Superior temporal gyrus (tissue), 1 donor: ENCODE measurements around the gene SMYD1.

Experiments used
- DNase-seq: peaks from one replicate; pipeline ENCODE4 v3.0.0-alpha.2; 2016; ENCODE audit errors: extremely low spot score

Gene SMYD1

GRCh38 chr2:88087073-88087472 lies 19.4 kb downstream of the SMYD1 start:
- DNase-seq = no peak

DNA sequence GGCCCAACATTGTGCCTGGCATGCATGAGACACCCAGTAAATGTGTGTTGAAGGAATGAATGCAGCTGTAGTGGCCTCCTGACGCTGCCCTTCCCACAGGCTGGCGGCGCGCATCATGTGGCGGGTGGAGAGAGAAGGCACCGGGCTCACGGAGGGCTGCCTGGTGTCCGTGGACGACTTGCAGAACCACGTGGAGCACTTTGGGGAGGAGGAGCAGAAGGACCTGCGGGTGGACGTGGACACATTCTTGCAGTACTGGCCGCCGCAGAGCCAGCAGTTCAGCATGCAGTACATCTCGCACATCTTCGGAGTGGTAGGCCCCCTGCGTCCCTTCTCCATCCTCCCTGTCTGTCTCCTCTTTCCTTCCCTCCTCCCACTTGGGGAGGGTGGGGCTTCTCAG lies 20.1 kb downstream of the SMYD1 start:
- DNase-seq = no peak

DNA sequence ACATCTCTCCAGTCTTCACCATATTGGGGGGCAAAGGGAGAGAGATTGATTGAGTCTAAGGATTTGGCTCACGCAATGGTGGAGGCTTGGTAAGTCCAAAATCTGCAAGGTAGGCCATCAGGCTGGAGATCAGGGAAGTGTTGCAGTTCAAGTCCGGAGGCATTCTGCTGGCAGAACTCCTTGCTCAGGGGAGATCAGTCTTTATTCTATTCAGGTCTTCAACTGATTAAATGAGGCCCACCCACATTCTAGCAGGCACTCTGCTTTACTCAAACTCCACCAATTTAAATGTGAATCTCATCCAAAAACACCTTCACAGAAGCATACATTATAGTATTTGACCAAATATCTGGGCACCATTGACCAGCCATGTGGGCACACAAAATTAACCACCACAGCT lies 21.4 kb downstream of the SMYD1 start:
- no peak for DNase-seq

DNA sequence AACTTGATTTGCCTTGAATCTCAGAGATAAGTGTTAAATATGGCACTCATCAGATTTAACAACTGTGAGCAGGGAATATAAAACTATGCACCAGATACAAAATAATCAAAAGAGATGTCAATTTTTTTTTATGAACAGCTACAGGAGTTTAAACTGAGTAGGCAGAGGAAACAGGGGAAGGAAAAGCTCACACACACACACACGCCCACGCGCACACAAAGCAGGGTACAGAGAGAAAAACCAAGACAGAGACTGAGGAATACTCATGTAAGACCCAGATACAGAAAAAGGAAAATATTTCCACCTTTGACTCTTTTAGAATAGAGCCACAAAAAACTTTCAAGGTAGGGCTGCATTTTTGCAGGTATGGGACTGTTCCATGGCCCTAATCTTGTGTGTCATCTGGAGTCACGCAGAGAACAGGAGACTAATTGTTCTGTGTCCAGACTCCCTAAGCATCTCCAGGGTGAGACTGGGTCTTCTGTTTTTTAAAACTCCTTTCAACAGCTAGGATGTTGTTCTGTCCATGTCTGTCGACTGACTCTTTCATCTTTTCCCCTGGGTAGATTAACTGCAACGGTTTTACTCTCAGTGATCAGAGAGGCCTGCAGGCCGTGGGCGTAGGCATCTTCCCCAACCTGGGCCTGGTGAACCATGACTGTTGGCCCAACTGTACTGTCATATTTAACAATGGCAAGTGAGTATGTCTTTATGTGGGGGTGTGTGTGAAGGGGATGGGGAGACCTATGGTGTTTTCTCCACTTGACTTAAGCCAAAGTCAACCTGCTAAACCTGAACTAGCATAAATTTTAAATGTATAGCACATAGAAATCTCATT lies 23.0 kb downstream of the SMYD1 start:
- DNase-seq = peak; percentile 33

GRCh38 chr2:88091943-88092342 lies 24.3 kb downstream of the SMYD1 start:
- DNase-seq = no peak

DNA sequence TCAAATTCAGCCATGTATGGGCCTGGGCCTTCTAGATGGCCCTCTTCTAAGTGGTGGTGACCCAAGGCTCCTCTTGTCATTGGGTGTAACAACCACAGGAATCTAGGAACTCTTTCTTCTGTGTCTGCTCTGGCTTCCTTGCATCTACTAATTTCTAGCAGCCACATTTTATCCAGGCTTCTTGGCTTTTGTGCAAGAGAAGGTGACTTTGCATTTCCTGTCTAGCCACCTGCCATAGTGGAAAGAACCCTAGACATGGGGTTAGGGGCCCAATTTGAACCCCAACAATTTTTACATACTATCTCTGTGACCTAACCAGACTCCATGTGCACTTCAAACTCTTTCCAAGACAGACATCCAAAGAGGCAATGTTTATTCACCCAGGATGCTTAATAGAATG lies 25.1 kb downstream of the SMYD1 start:
- no peak for DNase-seq

- no peak for DNase-seq
Observed at GRCh38 chr2:88095022-88095421, 27.4 kb downstream of the SMYD1 start.

- no peak for DNase-seq
Observed at GRCh38 chr2:88096708-88097107, 29.1 kb downstream of the SMYD1 start.

DNA sequence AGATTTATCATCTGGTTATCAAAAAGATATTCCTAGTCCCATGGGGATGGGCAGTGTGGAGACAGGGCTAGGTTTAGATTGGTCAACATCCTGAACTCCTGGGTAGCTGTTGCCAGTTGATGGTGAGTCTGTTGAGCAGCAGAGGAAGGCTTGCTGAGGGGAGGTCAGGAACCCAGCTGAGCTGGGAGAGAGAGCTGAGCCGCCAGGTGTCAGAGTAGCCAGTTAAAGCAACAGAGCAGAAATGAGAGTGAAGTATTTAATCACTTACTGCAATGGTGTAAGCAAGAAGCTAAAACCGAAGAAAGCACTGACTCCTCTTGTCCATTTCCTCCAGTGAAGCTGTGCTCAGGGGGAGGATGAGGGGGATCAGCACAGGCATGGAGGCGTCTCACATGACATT lies 29.6 kb downstream of the SMYD1 start:
- DNase-seq = no peak

- DNase-seq = no peak
Observed at GRCh38 chr2:88097891-88098557, 30.4 kb downstream of the SMYD1 start.

- no peak for DNase-seq
Observed at GRCh38 chr2:88098558-88098900, 30.9 kb downstream of the SMYD1 start.

DNA sequence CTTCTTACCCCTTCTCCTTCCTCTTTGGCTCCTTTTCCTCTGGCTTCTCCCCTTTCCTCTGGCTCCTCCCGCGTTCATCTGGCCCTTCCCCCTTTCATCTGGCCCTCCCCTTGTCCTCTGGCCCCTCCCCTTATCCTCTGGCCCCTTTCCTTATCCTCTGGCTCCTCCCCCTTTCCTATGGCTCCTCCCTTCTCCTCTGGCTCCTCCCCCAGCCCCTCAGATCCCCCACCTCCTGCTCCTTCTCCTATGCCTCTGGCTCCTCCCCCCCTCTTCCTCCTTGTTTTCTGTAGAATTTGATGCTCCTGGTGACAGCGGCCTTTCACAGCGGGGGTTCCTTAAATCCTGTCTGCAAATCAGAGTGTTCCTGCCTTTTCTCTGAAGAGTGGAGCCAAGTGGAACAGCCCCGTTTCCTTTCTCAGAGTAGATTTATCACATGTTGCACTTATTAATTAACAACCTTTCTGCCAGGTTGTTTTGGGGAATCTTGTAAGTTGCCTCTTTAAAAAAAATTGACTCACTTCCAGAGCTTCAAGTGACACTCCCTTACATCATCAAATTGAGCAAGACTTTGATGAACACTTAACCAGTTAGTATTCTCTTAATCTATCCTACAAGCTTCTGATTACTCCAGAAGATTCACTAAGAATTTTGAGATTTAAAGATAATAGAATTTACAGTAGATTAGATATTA lies 32.3 kb downstream of the SMYD1 start:
- no peak for DNase-seq

GRCh38 chr2:88100489-88100858 lies 32.8 kb downstream of the SMYD1 start:
- DNase-seq = peak; percentile 21

DNA sequence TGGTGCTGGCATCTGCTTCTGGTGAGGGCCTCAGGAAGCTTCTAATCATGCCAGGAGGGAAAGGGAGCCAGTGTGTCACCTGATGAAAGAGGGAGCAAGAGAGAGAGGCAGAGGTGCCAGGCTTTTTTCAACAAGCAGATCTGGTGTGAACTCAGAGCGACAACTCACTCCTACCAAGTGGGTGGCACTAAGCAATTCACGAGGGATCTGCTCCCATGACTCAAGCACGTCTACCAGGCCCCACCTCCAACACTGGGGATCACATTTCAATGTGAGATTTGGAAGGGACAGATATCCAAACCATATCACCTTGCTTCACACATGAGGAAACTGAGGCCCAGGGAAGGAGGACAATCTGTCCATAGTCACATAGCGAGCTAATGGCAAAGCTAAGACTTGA lies 41.2 kb downstream of the SMYD1 start:
- DNase-seq = no peak

- DNase-seq = no peak
Observed at GRCh38 chr2:88110830-88111229, 43.2 kb downstream of the SMYD1 start.

DNA sequence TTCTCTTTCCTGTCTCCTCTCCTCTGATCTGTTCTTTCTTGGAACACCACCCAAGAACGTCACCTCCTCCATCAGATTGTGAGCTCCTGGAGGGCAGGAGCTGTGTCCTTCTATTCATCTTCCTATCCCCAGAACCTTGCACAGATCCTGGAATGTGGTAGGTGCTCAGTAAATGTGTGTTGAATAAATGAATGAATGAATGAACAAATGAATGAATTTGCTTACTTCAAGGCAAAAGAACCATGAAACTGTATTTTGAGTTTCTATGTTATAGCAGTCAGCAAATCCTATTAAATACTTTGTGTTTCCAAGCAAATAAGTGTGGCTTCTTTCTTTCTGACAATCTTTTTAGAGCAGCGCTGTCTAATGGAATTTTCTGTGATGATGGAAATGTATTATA lies 45.4 kb downstream of the SMYD1 start:
- DNase-seq = no peak

DNA sequence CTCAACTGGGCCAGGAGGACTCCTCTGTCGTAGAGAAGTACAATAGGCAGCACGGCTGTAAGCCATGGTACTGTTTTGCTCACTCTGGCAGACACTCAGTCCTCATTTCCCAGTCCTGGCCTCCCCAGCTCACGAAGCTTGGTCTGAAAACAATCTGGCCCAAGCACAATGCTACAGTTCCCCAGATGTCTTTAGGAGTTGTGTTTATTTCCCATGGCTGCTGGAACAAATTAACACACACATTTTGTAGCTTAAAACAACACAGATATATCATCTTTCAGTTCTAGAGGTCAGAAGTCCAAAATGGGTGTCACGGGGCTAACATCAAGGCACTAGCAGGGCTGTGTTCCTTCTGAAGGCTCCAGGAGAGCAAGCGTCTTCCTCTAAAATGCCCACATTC lies 47.3 kb downstream of the SMYD1 start:
- no peak for DNase-seq

- DNase-seq = no peak
Observed at GRCh38 chr2:88115825-88116518, 48.3 kb downstream of the SMYD1 start.

DNA sequence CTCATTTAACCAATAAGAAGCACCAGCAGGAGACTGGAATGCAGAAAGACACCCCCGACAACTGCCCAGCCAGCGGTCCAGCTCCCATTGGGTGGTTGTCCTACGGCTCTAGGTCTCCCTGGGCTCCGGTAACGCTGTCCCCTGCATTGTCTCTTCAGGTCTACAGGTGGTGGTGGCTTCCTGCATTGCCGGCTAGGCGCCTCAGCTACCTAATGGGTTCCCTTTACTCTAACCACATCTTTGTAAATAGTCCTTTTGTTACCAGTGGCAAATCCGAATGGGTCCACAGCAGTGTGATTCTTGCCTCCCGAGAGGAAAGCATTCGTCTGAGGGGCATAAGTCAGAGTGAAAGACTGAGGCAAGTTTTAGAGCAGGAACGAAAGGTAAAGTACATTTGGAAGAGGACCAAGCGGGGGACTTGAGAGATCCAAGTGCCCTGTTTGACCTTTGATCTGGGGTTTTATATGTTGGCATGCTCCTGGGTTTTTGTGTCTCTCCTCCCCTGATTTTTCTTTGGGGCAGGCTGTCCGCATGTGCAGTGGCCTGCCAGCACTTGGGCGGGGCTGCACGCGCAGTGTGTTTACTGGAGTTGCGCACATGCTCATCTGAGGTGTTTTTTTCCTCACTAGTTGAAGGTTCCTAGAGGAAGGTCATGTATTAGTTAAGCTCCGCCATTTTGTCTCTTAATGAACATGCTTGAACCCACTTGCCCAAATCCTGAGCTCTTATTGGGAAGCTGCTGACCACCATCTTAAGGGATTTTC lies 49.2 kb downstream of the SMYD1 start:
- no peak for DNase-seq

GRCh38 chr2:88117973-88118372 lies 50.3 kb downstream of the SMYD1 start:
- DNase-seq = no peak

GRCh38 chr2:88121678-88122077 lies 54.1 kb downstream of the SMYD1 start:
- DNase-seq = no peak
